ENCODE measurements around the gene SLC17A5.
"Not testable (repeated sequence)": the region's sequence is repeated elsewhere in the genome, so short reads cannot be mapped to it uniquely, and the experiment has no call there.

The SLC17A5 gene

GRCh38 chr6:73579851-73580246, 73.9 kb downstream of the SLC17A5 start:
- H3K4me3 ChIP-seq (ENCODE audit: low read length): no peak overlapping the region
- TF ChIP-seq, protein P1, sequence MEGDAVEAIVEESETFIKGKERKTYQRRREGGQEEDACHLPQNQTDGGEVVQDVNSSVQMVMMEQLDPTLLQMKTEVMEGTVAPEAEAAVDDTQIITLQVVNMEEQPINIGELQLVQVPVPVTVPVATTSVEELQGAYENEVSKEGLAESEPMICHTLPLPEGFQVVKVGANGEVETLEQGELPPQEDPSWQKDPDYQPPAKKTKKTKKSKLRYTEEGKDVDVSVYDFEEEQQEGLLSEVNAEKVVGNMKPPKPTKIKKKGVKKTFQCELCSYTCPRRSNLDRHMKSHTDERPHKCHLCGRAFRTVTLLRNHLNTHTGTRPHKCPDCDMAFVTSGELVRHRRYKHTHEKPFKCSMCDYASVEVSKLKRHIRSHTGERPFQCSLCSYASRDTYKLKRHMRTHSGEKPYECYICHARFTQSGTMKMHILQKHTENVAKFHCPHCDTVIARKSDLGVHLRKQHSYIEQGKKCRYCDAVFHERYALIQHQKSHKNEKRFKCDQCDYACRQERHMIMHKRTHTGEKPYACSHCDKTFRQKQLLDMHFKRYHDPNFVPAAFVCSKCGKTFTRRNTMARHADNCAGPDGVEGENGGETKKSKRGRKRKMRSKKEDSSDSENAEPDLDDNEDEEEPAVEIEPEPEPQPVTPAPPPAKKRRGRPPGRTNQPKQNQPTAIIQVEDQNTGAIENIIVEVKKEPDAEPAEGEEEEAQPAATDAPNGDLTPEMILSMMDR (conservative IDR thresholded peaks at IDR 0.05; ENCODE audit: low read depth, low read length): no peak
- DNase-seq (ENCODE audit: low read depth): peak; percentile 56

DNA sequence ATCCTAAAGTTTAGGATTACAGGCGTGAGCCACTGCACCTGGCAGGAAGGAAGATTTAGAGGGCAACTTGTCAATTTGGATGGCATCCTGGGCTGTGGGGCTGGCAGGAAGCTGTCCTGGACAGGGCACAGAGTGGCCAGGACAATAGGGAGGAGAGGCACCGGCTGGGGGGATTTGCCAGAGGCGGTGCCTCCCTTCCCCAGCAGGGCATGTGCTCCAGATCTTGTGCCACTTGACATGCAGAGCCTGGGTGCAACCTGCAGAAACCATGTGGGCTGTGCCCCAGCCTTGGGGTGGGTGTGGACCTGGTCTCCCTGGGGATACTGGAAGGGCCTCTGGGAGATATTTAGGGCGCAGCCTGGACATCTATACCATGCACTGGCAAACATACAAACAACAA, 74.4 kb downstream of the SLC17A5 start:
- TF ChIP-seq, protein P1 (conservative IDR thresholded peaks at IDR 0.05; ENCODE audit: low read depth, low read length): no peak
- no peak for DNase-seq (ENCODE audit: low read depth)
- H3K4me3 ChIP-seq (ENCODE audit: low read length): no peak overlapping the region

DNA sequence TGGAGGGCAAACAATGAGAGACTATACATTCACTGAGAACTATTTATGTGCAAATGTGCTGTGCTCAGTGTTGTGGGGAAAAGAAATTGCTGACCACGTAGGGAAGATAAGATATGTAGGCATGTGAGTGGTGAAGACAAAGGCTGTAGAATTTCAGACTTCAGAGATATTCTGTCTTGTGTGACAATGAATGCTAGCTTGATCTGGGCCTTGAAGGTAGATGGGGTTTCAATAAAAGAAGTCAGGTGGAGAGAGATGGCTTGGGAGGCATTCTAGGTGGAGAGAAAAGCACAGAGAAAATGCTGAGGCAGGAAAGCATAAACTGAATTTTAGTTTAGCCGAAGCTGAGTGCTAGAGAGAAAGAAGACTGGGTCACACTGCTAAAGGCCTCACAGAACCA, 76.1 kb downstream of the SLC17A5 start:
- no peak for DNase-seq (ENCODE audit: low read depth)
- TF ChIP-seq, protein P1 (conservative IDR thresholded peaks at IDR 0.05; ENCODE audit: low read depth, low read length): no peak
- no peak overlapping the region for H3K4me3 ChIP-seq (ENCODE audit: low read length)

GRCh38 chr6:73572531-73572930, 81.3 kb downstream of the SLC17A5 start:
- not testable (repeated sequence) for H3K4me3 ChIP-seq (ENCODE audit: low read length); DNase-seq (ENCODE audit: low read depth)

DNA sequence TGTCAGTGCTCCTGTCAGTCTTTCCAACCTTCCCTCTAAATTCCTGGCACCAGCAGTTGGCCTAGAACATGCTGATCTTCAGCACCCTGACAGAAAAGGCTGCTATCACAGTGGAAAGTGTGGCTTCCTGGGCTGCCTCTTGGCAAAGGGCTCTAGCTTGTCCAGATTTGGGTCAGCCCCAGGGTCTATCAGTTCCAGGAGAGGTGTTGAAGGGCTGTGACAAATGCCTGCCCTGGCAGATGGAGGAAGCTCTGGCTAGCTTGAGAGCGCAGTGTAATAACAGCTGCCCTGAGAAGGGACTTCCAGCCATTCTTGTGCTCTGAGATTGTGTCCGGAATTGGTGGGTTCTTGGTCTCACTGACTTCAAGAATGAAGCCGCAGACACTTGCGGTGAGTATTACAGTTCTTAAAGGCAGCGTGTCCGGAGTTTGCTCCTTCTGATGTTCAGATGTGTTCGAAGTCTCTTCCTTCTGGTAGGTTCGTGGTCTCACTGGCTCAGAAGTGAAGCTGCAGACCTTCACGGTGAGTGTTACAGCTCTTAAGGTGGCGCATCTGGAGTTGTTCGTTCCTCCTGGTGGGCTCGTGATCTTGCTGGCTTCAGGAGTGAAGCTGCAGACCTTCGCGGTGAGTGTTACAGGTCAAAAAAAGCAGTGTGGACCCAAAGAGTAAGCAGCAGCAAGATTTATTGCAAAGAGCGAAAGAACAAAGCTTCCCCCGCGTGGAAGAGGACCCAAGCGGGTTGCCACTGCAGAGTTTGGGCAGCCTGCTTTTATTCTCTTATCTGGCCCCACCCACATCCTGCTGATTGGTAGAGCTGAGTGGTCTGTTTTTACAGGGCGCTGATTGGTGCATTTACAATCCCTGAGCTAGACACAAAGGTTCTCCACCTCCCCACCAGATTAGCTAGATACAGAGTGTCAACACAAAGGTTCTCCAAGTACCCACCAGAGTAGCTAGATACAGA, 82.3 kb downstream of the SLC17A5 start:
- not testable (repeated sequence) for DNase-seq (ENCODE audit: low read depth); H3K4me3 ChIP-seq (ENCODE audit: low read length)

DNA sequence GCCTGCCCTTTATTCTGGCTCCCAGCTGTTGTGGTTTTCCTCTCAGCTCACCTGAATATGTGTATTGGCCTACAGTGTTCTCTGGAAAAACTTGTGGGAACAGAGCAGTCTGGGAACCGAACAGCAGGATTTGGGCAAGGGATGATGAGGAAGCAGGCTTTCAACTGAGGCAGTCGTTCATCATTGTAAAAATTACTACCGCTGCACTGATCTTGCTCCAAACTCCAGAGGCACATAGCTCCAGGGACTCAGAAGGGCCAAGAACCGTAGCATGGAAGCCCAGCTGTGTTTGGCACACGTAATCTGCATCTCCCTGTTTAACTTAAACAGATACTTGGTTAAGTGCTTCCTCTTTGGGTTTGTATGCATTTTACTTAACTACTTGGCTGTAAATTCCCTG, 84.7 kb downstream of the SLC17A5 start:
- H3K4me3 ChIP-seq (ENCODE audit: low read length): no peak overlapping the region
- TF ChIP-seq, protein P1 (conservative IDR thresholded peaks at IDR 0.05; ENCODE audit: low read depth, low read length): no peak

GRCh38 chr6:73566954-73567591, 86.7 kb downstream of the SLC17A5 start:
- TF ChIP-seq, protein P1 (conservative IDR thresholded peaks at IDR 0.05; ENCODE audit: low read depth, low read length): no peak
- no peak for DNase-seq (ENCODE audit: low read depth)
- no peak overlapping the region for H3K4me3 ChIP-seq (ENCODE audit: low read length)

More for the DNA sequence above, 84.7 kb downstream of the SLC17A5 start:
- DNase-seq (ENCODE audit: low read depth): no peak

GRCh38 chr6:73566486-73566871, 87.3 kb downstream of the SLC17A5 start:
- H3K4me3 ChIP-seq (ENCODE audit: low read length); DNase-seq (ENCODE audit: low read depth): not testable (repeated sequence)
